Left lung (tissue), 10 donors: ENCODE measurements around the gene RASA3. TPM values are rescaled to one million over a fixed set of nuclear protein-coding genes. Genes with fewer than 3 reads are reported as not detected.
"Not testable (repeated sequence)": the region's sequence is repeated elsewhere in the genome, so short reads cannot be mapped to it uniquely, and the experiment has no call there.

Experiments
- ATAC-seq: fragments of 200-7000 bp; cut with Tn5 transposase; one replicate; pipeline ENCODE4 v1.9.1; 2020; ENCODE audit warnings: moderate library complexity
- DNase-seq, 4 donors: peaks; one replicate each; pipeline ENCODE4 v3.0.0-alpha.2; 2013 to 2020
- H3K27ac ChIP-seq, 2 donors: fragments of 200-600 bp; sonication (generic) in 1 of 2; one replicate each; pipeline versions ENCODE4 v1.5.0 to v1.8.0; 2020 to 2021
- H3K27me3 ChIP-seq, 2 donors: fragments of 200-600 bp; sonication (generic) in 1 of 2; one replicate each; pipeline versions ENCODE4 v1.5.0 to v1.8.0; 2020 to 2021
- H3K36me3 ChIP-seq, 2 donors: fragments of 200-600 bp; sonication (generic) in 1 of 2; one replicate each; pipeline versions ENCODE4 v1.5.0 to v1.8.0; 2020 to 2021
- H3K4me1 ChIP-seq, 2 donors: fragments of 200-600 bp; one replicate each; pipeline ENCODE4 v1.8.0; 2021
- H3K4me3 ChIP-seq, 2 donors: fragments of 200-600 bp; sonication (generic) in 1 of 2; one replicate each; pipeline versions ENCODE4 v1.5.0 to v1.8.0; 2020 to 2021; ENCODE audit warnings: mild to moderate bottlenecking in 1 of 2
- H3K9me3 ChIP-seq, 2 donors: fragments of 200-600 bp; sonication (generic) in 1 of 2; one replicate each; pipeline versions ENCODE4 v1.5.0 to v1.8.0; 2020 to 2021
- intact Hi-C, 2 donors: fragments of 100-400 bp; cut with DNase I; formaldehyde crosslinking; loops; one replicate each; pipeline versions ENCODE4 v1.11.2 to v1.14.2; 2022
- polyA plus RNA-seq, 6 donors: library from polyadenylated mRNA; unstranded; fragments of 120-200 nt; gene quantifications; one replicate each; pipeline ENCODE4 v1.2.1, GENCODE V29; 2013; ENCODE audit not compliant: insufficient read length in 6 of 6
- total RNA-seq, 2 donors: library from RNA; stranded (reverse); fragmentation: NEBNext Ultra II Directional; extraction: Animal tissue kit (Norgen Biotek cat#: 25700); gene quantifications; one replicate each; pipeline ENCODE4 v1.2.1, GENCODE V29; 2021
- TF ChIP-seq, protein P1 (sequence below), 2 donors: fragments of 200-600 bp; sonication (generic) in 1 of 2; IDR thresholded peaks; one replicate each; pipeline versions ENCODE4 v1.5.0 to v1.8.0; 2021; ENCODE audit warnings: antibody characterized with exemption in 2 of 2
- donor health status: DM: no; HTN: yes; CAD: no.
- donor health status: DM: no; HTN: no; CAD: no.

Gene RASA3
- total and polyA plus RNA-seq, 8 donors = 11.4 to 22.2 (median 12.7) TPM

DNA sequence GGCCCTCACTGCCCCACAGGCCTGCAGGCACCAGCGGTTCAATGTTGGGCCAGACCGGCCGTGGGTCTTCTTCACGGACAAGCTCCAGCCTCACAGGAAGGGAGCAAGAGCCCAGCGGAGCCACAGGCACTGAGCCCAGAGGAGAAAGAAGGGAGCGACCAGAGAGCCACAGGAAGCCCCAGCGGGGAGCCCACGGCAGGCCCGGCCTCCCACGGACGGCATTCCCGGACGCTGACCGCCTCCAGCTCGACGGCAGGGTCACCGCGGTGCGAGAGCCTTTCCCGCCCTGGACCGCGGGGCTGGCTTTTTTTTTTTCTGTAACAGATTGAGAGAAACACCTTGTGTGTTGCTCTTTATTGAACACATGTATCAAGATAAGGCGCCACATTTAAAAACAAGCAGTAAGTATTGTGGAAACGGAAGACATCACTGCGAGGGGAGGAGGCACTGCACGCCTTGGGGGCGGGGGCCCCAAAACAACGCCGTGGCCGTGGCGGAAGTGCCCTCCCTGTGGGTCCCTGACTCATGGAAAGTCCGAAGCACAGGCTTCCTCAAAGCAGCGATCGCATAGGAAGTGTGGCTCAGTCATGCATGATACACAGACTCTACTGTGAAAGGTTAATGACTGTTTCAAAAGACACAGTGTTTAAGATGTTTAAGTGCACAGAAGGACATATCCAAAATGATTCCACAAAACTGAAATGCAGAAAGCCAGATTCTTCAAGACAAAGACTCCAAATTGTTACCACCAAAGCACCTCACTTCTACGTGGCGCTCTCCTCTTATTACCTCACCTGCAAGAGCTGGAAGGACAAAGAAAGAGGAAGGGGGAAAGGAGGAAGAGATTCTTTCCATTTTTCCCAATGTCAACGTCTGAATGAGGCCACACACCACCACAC, 3.5 kb downstream of the RASA3 start:
- Histone ChIP-seq H3K27ac (peak overlapping the region; percentile 86 to 92), H3K9me3 (no peaks in the 10 kb centered on the region), H3K4me3 (peak overlapping the region in 1 of 2 donors; percentile 90), H3K4me1 (peaks cover 28 to 62% of the 10 kb centered on the region in 2 donors), H3K36me3 (no peaks in the 10 kb centered on the region), H3K27me3 (peaks cover 0 to 15% of the 10 kb centered on the region in 2 donors)
- TF ChIP-seq, protein P1, sequence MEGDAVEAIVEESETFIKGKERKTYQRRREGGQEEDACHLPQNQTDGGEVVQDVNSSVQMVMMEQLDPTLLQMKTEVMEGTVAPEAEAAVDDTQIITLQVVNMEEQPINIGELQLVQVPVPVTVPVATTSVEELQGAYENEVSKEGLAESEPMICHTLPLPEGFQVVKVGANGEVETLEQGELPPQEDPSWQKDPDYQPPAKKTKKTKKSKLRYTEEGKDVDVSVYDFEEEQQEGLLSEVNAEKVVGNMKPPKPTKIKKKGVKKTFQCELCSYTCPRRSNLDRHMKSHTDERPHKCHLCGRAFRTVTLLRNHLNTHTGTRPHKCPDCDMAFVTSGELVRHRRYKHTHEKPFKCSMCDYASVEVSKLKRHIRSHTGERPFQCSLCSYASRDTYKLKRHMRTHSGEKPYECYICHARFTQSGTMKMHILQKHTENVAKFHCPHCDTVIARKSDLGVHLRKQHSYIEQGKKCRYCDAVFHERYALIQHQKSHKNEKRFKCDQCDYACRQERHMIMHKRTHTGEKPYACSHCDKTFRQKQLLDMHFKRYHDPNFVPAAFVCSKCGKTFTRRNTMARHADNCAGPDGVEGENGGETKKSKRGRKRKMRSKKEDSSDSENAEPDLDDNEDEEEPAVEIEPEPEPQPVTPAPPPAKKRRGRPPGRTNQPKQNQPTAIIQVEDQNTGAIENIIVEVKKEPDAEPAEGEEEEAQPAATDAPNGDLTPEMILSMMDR (IDR thresholded peaks at IDR 0.05) = no peak
- intact Hi-C loops = loop anchor here in 1 of 2 donors (10.0 kb wide), 1 partner anchor 64 kb away; no protein-coding TSS in a partner anchor
- ATAC-seq = peak; percentile 62
- DNase-seq = peak in 3 of 4 donors; percentile 64 to 94 (median 88)

DNA sequence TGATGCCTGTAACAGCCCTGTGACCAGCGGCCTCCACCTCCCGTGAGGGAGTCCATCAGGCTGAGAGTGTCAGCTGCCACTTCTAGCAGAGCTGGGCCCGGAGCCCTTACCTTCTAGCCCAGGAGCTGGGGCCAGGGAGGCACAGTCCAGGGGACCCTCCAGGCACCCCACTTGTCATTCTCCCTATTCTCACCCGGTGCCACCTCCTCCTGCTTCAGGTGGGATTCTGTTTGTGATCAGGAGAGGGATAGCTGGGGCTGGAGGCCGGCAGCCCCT, 4.1 kb downstream of the RASA3 start:
- ATAC-seq = no peak
- H3K4me3 ChIP-seq = peak overlapping the region in 1 of 2 donors; percentile 36
- H3K4me1 ChIP-seq = peaks cover 28 to 68% of the 10 kb centered on the region in 2 donors
- no peaks in the 10 kb centered on the region for H3K36me3 ChIP-seq
- DNase-seq = no peak
- intact Hi-C loops = loop anchor here in 1 of 2 donors (10.0 kb wide), 1 partner anchor 63 kb away; no protein-coding TSS in a partner anchor
- TF ChIP-seq, protein P1 (IDR thresholded peaks at IDR 0.05) = no peak
- no peaks in the 10 kb centered on the region for H3K9me3 ChIP-seq
- peaks cover 0 to 15% of the 10 kb centered on the region in 2 donors for H3K27me3 ChIP-seq
- peak overlapping the region; percentile 86 to 92 for H3K27ac ChIP-seq

DNA sequence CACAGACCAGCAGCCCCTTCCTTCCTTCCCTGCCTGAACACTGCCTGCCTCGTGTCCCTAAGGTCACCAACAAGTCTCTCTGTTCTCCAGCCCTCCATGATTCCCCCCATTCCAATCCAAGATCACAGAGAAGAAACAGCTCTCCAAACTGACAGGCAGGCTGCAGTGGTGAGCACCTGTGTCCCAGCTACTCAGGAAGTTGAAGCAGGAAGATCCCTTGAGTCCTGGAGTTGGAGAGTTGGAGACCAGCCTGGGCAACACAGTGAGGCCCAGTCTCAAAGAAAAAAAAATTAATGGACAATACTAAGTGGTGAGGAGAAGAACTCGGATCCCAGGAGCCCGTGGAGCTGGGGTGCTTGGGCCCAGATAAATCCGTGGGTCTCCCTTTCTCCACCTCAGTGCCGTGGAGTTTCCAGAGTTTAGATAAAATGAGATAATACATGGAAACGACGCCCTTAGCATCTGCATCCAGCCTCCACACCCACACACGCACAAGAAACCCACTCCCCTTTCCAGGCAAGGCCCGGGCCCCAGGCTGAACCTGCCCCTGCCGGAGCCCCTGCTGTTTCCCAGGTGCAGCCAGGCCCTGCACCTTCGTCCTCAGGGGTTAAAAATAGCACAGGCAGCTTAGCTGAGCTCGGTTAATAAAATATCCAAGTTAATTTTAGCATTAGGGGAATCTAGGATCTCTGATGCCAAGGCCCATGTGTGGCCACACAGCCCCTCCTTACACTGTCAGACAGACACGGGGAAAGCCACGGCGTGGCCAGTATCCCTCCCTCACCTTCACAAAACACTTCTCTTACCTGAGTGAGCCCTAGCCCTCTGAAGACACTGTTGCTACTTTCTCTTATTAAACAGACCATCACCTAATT, 4.7 kb downstream of the RASA3 start:
- Histone ChIP-seq H3K36me3 (no peaks in the 10 kb centered on the region), H3K4me1 (peaks cover 28 to 72% of the 10 kb centered on the region in 2 donors), H3K9me3 (no peaks in the 10 kb centered on the region), H3K4me3 (no peak overlapping the region), H3K27ac (peak overlapping the region; percentile 86 to 92), H3K27me3 (peaks cover 0 to 15% of the 10 kb centered on the region in 2 donors)
- peak in 1 of 4 donors; percentile 44 for DNase-seq
- intact Hi-C loops = loop anchor here in 1 of 2 donors (10.0 kb wide), 1 partner anchor 63 kb away; no protein-coding TSS in a partner anchor
- no peak for ATAC-seq
- TF ChIP-seq, protein P1 (IDR thresholded peaks at IDR 0.05) = no peak

DNA sequence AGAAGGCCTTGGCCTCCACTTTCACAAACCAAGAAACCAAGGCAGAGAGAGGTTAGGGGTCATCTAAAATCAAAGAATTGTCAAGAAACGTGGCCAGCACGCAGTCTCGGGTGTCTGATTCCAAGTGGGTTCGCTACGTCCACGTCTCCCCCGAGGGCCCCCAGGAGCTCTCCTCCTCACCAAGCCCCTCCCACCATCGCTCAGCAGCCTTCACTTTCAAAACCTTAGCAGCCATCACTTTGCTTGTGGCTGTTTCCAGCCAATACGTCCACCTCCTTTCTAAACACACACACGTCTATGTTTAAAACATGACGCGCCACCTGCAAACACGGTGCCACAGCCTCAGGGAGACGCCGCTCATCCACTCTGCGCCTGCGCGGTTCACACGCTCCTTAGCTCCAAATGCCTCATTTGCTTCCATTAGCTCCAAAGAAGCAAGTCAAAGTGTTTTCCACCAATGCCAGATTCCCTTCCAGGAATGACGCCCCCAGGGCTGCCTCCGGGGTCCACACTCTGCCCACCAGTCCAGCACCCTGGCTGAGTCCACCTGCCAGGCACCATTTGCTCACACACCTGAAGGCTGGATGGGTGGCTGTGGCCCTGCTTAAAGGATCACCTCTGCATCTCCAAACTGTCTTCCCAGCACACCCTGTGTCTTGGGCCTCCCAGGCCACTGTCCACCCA, 5.5 kb downstream of the RASA3 start:
- TF ChIP-seq, protein P1 (IDR thresholded peaks at IDR 0.05) = no peak
- H3K27ac ChIP-seq = no peak overlapping the region
- H3K4me3 ChIP-seq = no peak overlapping the region
- ATAC-seq (no peak), DNase-seq (peak in 1 of 4 donors; percentile 51)
- no peaks in the 10 kb centered on the region for H3K9me3 ChIP-seq
- peaks cover 0 to 15% of the 10 kb centered on the region in 2 donors for H3K27me3 ChIP-seq
- peaks cover 28 to 77% of the 10 kb centered on the region in 2 donors for H3K4me1 ChIP-seq
- no peaks in the 10 kb centered on the region for H3K36me3 ChIP-seq
- intact Hi-C loops = loop anchor here in 1 of 2 donors (10.0 kb wide), 1 partner anchor 62 kb away; no protein-coding TSS in a partner anchor

DNA sequence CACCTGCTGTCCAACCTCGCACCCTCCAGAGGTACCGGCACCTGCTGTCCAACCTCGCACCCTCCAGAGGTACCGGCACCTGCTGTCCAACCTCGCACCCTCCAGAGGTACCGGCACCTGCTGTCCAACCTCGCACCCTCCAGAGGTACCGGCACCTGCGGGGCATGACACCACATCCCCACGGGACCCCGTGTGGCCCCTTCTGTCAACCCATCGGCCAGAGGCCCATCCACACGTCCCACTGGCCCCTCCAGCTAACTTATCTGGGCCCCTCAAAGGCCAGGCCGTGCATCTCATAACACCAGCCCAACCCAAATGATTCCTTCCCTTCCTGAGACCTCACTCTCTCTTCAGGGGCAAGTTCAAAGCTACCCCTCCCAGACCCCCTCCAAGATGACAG, 6.3 kb downstream of the RASA3 start:
- not testable (repeated sequence) for H3K36me3 ChIP-seq, ATAC-seq, H3K9me3 ChIP-seq, H3K4me3 ChIP-seq, H3K27ac ChIP-seq
- intact Hi-C loops = loop anchor here in 1 of 2 donors (10.0 kb wide), 1 partner anchor 61 kb away; no protein-coding TSS in a partner anchor
- H3K4me1 ChIP-seq = peaks cover 28 to 78% of the 10 kb centered on the region in 2 donors
- peaks cover 0 to 15% of the 10 kb centered on the region in 2 donors for H3K27me3 ChIP-seq
- peak in 1 of 4 donors; percentile 50 for DNase-seq
